ENCODE data around the gene EHHADH.
"Not testable (repeated sequence)": the region's sequence is repeated elsewhere in the genome, so short reads cannot be mapped to it uniquely, and the experiment has no call there.

The EHHADH gene

DNA sequence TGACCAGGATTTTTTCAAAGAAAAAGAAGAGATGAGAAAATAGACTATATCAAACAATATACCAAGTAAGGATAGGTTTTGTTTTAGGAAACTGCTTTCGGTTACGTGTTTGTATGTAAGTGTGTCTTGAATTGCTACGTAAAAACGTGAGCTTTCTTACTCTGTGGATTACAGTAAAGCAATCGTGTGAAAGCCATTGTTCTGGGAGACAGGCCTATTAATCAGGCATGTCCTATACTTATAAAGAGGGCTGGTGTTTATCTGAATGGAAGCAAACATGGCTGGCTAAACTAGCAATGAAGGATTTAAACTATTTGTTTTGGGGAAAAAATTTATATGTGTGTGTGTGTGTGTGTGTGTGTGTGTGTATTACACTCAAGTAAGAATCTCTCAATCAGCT, 2.6 kb downstream of the EHHADH start:
- DNase-seq (ENCODE audit: low spot score) = no peak

DNA sequence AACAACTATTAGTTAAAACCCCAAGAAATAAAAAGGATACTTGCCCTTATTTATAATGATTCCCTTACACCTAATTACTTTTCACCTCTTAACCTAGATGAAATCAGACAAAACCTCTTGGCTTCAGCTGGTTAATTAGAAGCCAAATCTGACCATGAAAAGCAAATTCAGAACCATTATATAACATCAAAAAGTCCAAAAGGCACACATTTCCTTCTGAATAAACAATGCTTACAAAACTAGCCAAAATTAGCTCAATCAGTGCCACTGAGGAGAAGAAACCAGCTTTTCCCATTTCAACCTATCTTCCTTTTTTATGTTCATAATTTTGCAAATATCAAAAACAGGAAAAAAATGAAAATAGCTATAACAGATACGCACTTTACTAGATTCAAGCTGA, 3.2 kb downstream of the EHHADH start:
- no peak for DNase-seq (ENCODE audit: low spot score)

DNA sequence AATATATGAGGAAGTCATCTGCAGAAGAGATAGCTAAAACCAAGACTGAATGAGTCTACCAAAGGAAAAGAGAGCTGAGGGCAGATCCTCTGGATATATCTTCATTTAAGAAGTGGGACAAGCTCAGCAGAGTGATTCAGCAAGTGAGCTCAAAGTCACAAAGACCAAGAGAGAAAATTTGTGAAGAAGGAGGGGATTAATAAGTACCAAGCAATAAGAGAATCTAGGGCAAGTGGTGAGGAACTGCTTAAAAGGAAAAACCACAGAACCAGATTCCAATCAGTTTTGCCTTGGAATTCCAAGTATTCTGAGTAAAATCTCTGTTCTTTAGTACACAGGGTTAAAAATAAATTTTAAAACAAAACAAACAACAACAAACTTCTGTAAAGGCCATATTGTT, 3.6 kb downstream of the EHHADH start:
- DNase-seq (ENCODE audit: low spot score) = no peak

DNA sequence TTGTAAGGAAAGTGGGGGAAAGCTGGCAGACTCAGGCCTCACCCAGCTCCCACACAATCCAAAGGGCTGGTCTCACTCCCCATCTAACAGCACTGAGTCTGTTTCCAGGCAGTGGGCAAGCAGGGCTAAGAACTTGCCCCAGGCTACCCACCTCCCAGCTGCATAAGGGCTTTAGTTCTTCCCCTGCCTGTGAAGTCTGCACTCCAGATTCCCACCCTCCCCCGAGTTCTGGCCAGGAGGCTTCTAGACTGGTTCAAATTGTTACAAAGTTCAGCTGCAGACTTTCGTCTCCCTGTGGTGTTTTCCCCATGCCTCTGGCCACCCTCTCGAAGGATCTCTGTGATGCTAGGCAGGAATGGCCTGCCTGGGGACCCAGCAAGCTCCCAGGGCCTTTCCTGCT, 11.2 kb downstream of the EHHADH start:
- no peak for DNase-seq (ENCODE audit: low spot score)

DNA sequence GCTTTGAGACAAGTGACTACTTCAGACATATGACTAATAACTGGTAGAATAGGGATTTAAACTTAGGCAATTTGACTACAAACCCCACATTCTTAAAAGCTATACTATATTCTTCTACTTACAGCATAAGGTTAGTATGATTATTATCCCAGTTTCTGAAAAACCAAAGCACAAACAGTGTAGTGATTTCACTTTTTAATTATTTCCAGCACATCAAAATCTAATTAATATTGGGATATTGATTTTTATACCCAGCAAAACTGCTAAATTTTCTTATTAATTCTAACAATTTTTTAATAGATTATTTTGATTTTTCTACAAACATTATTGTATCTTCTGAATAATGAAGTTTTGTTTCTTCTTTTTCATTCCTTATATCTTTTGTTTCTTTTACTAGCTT, 16.9 kb downstream of the EHHADH start:
- DNase-seq (ENCODE audit: low spot score) = no peak

DNA sequence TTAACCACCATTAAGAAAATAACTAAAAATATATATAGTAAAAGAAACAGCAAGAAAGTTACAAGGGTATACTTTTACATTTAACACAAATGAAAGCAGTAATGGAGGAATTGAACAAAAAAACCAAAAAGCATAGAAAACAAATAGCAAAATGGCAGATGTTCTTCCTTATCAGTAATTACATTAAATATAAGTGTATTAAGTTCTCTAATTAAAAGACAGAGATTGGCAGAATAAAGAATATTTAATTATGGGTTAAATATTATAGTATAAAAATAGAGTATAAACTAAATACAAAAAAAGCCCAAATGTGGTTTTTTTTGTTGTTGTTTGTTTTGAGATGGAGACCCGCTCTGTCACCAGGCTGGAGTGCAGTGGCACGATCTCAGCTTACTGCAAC, 20.5 kb downstream of the EHHADH start:
- DNase-seq (ENCODE audit: low spot score) = no peak

DNA sequence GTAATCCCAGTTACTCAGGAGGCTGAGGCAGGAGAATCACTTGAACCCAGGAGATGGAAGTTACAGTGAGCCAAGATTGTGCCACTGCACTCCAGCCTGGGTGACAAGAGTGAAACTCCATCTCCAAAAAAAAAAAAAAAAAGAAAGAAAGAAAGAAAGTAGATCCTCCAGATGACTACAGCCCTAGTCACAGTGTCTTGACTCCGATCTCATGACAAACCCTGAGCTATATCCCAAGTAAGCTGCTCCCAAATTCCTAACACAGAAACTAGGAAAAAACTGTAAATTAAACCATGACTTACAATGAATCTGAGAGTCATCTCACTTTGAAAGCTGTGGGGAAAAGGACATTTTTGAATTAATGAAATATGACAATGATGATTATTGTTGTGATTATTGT, 27.3 kb downstream of the EHHADH start:
- DNase-seq (ENCODE audit: low spot score) = not testable (repeated sequence)

DNA sequence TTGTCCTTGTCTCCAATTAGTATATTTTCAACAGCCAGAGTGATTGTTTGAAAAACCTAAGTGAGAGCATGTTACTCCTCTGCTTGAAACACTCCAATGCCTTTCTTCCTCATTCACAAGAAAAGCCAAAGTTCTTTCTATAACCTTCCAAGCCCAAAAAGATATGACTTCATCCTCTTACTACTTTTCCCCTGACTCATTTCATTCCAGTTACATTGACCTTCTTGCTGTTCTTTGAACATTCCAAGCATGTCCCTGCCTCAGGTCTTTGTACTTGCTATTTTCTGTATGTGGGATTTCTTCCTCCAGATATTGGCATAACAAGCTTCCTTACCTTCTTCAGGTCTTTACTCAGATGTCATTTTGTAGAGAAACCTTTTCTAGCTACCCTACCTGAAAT, 28.3 kb downstream of the EHHADH start:
- DNase-seq (ENCODE audit: low spot score) = no peak

DNA sequence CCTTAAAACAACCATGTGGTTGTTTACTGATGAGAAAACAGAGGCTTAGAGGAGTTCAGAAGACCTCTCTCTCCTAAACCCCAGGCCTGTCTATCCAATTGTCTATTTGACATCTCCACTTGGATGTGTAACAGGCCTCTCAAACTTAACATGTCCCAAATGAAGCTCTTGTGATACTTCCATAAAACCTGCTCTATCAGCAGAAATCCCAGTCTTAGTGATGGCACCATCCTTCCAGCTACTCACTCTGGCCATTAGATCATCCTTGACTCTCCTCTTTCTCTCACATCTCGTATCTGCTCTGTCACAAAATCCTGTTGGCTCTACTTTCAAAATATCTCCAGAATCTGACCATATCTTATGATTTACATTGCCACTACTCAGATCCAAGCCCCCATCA, 28.8 kb downstream of the EHHADH start:
- DNase-seq (ENCODE audit: low spot score) = no peak

DNA sequence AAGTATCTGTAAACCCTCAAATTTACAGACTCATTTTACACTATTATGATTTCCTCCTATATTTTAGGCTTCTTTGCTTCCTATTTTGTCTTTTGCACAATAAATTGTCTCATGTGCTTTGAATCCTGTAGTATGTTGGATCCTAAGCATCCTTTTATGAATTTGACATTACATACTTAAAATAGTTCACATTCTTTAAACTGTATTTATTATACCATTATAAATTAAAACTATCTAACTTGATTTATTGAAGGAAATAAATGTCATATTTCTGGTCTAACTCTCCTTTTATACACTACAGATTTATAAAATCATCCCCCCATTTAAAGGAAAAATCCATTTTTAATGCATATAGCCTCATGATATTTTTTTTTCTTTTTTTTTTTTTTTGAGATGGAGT, 32.6 kb downstream of the EHHADH start:
- DNase-seq (ENCODE audit: low spot score) = no peak

DNA sequence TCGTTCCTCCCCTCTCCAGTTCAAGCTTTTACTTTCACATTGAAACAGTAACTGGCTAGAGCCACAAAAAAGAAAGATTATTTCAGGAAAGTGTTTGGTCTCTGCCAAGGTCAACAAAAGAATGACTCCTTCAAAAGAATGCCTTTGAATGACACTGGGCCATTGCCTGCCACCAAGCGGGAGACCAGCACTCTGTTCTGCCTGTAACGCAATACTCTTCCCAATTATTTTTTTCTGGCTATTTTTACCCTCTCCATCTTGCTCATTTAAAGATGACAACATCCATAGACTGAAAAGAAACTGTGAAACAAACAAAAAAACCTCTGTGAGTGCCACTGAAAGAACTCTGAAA, 37.3 kb downstream of the EHHADH start:
- DNase-seq (ENCODE audit: low spot score) = no peak

DNA sequence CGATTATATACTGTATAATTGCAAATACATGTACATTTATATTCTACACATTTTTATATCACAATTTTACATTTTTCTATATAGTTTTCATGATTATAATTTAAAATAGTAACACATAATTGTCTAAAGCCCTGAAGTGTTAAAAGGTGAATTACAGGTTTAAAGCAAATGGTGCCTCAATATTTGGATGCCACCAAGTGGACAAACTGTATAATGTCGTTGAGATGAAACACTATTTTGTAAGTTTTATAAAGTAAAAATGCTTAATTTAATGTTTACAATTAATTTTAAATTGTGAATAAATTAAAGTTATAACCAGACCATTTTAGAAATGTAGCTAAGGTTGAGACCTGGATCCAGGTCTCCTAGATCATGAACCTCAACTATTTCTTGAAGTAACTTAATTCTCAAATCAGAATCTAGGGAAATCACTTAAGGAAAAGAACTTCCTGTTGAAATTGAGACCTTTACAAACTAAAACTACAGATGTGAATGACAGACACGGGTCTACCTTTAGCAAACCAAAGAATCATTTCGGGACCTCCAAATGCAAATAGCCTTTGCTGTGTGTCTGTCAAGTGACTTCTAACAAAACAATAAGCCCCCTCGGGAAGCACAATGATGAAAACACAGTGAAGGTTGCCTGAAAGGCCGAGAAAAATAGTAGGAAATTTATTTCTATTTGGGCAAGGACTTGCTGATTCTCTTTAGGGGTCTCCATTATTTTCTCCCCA, 37.8 kb downstream of the EHHADH start:
- no peak for DNase-seq (ENCODE audit: low spot score)

DNA sequence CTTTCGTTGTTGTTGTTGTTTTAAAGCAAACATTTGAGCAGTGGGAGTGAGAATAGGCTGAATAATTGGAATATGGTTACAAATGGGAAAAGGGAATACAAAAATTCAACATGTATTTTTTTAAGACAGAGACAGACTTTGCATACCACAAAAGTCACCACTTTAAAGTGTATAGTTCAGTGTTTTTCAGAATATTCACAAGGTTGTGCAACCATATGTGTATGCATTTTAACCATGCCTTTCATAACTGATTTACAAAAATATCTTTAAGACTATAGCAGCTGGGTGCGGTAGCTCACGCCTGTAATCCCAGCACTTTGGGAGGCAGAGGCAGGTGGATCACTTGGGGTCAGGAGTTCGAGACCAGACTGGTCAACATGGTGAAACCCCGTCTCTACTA, 41.3 kb downstream of the EHHADH start:
- no peak for DNase-seq (ENCODE audit: low spot score)

DNA sequence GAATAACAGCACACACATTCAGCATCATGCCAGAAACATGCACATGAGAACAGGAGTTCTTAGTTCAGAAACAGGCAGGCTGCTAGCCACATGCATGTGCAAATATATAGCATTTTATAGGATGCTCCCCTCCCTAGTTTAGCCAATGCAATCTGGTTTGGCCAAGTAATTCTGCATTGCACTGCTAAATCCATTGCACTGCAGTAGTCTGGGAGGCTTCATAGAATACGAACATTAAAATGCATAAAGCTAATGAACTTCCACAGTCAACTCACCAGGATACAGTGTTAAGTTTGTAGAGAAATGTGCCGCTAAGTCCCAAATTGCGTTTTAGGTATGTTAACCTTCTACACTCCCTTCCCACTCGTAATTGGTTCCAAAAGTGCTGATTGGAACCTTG, 41.8 kb downstream of the EHHADH start:
- DNase-seq (ENCODE audit: low spot score) = no peak

DNA sequence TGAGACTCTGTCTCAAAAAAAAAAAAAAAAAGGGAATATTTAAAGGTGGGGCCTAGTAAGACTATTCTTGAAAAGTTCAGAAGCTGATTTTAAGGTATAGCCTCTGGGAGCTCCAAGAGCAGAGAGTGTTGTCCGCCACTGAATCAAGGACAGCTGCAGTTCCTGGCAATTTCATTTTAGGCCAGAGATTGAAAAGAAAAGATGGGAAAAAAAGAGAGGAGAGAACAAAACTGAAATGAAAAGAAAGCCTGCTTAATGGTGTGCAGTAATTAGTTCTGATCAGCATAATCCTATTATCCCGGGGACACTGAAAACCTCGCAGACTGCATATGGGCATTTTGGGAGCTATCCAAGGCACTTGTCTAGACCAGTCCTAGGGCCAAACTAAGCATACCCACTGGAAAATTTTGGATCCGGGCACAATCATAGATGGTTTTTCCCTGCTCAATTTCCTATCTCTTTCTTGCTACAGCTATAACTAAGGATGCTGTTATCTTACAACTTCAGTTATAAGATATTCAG, 43.2 kb downstream of the EHHADH start:
- no peak for DNase-seq (ENCODE audit: low spot score)

DNA sequence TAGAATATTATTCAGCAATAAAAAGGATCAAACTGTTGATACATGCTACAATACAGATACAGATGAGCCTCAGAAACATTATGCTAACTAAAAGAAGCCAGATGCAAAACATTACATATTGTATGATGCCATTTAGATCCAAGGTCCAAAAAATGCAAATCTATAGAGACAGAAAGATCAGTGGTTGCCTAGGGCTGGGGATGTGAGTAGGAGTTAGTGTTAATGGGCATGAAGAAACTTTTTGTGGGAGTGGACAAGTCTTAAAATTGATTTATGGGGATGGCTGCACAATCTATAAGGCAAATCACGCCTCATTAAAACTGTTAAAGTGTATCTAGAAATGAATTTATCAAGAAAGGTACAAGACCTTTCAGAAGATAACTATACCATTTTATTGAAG, 45.0 kb downstream of the EHHADH start:
- no peak for DNase-seq (ENCODE audit: low spot score)

DNA sequence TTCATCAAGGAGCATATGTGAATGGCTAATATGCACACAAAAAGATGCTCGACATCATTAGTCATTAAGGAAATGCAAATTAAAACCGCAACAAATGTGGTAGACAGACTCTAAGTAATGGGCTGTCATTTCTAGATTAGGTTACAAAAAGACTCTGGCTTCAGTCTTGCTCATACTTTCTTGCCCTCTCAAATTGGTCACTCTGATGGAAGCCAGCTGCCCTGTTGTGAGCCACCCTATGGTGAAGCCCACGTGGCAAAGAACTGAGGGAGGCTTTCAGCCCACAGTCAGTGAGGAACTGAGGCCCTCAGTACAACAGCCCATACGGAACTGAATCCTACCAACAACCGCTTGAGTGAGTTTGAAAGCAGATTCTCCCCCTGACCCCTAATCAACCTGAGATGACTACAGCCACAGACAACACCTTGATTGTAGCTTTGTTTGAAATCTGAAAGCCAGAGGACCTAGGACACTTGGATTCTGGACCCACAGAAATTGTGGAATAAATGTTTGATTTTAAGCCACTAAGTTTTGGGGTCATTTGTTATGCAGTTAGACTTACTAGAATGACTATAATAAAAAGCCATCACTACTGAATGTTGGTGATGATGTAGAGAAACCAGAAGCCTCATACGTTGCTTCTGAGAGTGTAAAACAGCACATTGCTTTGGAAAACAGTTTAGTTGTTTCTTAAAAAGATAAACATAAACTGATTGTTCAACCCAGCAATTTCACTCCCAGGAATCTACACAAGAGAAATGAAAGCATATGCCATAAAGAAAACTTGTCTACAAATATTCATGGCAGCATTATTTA, 45.7 kb downstream of the EHHADH start:
- DNase-seq (ENCODE audit: low spot score) = no peak

DNA sequence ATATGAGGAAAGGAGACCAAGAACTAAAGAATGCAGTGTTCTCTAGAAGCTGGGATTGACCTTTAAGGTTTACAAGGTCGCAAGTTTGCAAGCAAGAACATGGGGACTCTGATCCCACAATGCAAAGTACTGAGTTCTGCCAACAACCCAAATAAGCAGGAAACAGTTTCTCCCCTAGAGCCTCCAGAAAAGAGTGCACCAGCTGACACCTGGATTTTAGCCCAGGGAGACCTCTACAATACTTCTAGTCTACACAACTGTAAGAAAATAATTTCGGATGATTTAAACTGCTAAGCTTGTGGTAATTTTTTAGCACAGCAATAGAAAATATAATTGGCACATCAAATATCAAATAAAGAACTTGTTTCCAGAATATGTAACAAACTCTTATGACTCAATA, 46.4 kb downstream of the EHHADH start:
- DNase-seq (ENCODE audit: low spot score) = no peak

DNA sequence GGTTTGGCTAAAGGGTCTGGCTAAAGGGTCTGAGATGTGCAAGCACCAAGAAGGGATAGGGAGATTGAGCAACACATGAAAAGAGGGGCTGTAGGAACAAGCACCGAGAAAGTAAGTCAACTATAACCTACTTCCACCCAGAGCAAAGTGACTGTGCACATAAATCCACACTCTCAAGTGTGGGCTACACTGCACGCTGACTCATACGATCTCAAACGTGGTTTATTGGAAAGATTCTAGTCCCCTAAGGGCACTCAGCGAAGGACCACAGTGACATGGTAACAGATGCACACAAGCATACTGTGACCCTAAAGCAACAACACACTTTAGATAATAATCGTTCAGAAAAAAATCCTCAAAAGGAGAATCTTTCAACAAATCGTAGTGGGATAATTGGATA, 48.0 kb downstream of the EHHADH start:
- DNase-seq (ENCODE audit: low spot score) = no peak

DNA sequence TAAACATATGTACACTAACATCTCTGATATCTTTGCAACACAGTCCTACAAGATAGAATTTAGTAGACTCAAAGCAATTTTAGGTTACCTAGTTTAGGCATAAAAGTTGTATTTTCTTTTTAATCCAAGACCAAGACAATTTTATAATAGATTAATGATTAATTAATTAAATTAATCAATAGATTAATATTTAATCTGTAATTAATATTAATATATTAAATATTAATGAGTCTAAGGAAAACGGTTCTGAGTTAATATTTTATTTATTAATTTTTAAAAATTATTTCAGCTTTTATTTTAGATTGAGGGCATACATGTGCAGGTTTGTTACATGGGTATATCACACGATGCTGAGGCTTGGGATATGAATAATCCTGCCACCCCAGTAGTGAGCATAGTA, 49.0 kb downstream of the EHHADH start:
- DNase-seq (ENCODE audit: low spot score) = no peak

DNA sequence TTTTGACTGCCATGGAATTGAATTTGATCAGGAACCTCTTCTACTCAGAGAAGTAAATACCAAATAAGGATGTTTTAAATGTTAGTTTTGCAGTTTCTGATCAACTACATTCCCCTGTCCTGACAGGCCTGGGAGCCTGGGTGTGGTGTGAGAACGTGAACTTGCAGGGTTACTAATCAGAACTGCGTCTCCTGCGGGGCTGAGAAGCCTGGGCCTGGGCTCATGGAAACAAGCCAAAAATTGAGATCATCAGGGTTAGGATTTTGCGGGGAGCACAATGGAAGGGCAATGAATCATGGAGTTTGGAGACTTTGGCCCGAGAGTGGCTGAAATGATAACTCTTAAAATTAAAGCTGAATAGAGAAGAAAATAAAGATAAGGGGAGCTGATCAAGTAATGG, 53.2 kb downstream of the EHHADH start:
- DNase-seq (ENCODE audit: low spot score) = no peak

DNA sequence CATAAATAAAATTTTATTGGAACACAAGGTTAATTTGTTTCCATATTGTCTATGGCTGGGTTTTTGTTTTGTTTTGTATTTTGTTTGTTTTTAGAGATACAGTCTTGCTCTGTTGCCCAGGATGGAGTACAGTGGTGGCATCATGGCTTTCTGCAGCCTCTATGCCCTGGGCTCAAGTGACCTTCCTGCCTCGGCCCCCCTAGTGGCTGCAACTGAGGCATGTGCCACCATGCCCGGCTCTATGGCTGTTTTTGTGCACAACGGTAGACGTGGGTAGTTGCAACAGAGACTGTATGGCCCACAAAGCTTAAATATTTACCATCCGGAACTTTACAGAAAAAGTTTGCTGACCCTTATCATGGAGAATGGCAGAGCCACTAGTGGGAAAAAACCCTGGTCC, 54.2 kb downstream of the EHHADH start:
- DNase-seq (ENCODE audit: low spot score) = no peak

DNA sequence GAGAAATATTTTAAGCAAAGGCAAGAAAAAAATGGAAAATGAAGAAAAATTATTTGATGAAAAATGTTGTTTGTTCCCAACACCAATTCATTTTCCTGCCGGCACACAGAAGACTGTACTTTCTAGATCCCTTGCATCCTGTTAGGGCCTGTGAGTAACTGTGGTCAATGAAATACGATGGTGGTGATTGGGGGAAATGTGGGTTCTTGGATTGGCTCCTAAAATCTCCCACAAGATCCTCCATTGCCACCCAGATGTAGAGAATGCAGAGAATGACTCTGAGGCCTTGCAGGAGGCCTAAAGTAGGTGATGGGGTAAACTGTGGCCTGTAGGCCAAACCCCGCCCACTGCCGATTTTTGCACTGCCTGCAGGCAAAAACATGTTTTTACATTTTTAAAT, 54.6 kb downstream of the EHHADH start:
- DNase-seq (ENCODE audit: low spot score) = no peak

DNA sequence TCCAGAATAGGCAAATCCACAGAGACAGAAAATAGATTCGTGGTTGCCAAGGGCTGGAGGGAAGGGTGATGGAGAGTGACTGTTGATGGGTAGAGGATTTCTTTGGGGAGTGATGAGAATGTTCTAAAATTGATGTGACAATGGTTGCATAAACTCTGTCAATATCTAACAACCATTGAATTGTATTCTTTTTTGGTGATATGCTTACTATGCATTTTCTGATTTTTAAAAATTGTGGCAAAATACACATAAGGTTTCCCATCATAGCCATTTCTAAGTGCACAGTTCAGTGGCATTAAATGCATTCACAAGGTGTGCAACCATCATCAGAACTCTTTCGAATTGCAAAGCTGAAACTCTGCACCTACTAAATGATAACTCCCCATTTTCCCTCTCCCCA, 56.8 kb downstream of the EHHADH start:
- DNase-seq (ENCODE audit: low spot score) = no peak
